NCI-H1694 (cell line): Measurements from ENCODE around the gene STAT2.
"Not testable (repeated sequence)": the region's sequence is repeated elsewhere in the genome, so short reads cannot be mapped to it uniquely, and the experiment has no call there.

ENCODE experiments used
- DNase-seq: peaks from one replicate; lab custom pipeline; 2025; lab: John Stamatoyannopoulos, UW

Gene STAT2

DNA sequence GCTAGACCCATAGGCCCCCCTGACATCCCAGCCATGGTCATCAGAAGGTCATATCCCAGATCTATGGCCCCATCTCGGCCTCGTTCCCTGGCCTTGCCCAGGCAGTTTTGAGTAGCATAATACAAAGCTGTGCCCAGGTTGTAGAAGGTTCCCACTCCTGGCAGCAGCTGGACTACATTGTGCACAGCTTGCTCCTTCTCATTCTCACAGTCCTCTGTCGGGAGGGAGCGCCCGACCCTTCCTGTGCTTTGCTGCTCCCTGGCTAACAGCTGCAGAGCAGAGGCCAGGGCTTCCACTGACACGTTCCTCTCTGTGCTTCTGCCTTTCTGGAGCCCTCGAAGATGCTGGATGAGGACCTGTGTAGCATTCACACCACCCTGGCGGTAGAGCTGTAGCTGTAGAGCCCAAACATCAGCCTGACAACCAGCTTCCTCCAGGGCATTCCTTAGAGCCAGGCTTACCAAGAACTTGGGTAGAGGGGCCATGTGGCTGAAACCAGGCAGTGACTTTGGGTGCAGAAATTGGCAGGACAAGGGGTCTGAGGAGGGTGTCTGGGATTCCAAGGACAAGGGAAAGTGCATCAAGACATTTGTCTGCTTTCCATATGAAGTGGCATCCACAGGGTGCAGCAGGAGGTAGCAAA is 1.7 kb upstream of the STAT2 start:
- no peak for DNase-seq

DNA sequence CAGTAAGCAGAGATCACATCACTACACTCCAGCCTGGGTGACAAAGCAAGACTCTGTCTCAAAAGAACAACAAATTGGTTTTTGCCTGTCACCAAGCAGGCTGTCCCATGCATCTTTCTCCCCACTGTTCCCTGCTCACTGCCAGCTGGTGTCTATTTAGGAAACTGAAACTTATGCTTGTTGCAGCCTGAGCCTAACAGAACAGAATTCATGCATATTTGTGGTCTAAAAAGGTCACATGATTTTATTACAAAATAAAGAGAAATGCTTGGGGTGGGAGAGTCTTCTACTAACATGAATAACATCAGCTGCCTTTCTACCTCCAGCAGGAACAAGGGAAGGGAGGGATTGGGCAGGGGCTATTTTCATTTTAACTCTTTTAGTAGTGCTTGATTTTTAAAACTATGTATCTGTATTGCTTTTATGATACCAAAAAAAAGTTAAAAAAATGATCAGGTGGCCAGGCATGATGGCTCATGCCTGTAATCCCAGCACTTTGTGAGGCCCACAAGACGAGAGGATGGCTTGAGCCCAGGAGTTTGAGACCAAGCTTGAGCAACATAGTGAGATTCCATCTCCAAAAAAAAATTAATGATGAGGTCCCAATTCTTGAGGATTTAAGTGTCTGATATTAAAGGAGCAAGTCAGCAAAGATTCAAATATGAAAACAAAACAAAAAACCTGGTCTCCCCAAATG is 923 bp downstream of the STAT2 start:
- no peak for DNase-seq

DNA sequence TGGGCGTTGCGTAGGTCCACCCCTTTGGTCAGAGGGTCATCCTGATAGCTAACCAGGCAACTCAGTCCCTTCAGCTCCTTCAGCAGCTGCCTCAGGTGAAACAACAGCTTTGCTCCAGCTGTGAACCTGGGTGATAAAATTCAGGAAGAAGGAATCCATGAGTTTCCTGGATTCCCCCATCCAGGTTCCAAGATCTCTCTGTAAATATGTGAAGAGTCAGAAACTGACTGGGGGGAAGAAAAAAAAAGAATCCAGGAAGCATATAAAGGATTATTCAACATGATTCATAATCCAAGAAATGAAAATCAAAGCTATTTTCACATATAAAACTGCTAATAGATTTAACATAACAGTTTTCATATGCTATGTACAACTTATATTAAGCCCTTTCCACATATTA is 8.6 kb downstream of the STAT2 start:
- DNase-seq = no peak

DNA sequence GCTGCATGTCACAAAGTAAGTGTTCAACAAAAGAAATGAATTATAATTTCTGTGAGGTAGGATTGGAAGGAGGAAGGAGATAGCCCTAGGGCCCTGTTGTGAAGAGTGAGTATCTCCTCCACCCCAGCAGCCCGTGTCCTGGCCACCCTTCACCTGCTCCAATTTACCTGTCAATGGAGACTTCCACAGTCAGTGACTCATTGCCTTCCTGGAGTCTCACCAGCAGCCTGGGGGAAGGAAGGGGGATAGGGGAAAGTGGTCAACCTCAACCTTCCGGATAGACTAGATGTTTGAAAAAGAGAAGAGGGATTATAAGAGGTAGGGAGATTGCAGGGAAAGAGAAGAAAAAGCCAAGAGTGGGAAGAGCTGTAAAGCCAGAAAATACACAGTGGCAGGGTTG is 9.2 kb downstream of the STAT2 start:
- no peak for DNase-seq

DNA sequence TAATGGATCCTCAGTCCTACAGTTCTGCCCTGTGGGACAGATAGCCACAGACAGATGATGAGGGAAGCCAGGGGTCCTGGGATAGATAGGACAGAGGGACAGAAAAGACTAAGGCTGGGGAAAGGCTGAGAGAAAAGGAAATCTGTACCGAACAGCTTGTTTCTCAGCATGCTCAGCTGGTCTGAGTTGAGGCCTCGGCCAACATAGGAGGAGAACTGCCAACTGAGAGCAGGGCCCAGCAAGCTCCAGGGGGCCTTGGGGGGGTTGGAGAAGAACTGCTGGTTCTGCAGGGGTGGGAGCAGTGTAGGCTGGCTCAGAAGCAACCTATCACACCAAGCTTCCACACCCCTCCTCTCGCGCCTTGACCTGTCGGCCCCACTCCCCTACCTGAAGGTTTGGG is 11.1 kb downstream of the STAT2 start:
- no peak for DNase-seq

DNA sequence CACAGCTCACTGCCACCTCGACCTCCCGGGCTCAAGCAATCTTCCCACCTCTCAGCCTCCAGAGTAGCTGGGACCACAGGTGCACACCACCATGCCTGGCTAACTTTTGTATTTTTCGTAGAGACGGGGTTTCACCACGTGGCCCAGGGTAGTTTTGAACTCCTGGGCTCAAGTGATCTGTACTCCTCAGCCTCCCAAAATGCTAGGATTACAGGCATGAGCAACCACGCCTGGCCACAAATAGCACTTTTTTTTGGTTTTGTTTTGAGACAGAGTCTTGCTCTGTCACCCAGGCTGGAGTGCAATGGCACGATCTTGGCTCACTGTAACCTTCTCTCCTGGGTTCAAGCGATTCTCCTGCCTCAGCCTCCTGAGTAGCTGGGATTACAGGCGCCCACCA is 12.7 kb downstream of the STAT2 start:
- not testable (repeated sequence) for DNase-seq

DNA sequence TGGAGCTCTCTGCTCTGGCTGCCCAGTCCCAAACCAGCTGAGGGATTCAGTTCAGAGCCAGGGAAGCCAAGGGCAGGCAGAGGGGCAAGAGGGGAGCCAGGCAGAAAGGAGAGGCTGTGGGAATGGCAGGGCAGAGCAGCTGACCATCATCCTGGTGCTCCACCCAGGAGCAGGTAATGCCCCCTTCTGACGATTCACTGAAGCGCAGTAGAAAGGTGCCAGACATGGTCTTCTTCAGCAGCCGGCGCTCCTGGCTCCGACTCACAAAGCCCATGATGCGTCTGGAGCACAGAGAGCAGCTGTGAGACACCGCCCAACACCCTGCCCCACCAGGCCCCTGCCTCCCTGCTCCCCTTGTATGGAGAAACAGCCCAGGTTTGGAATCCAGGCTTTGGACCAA is 13.2 kb downstream of the STAT2 start:
- DNase-seq = no peak

DNA sequence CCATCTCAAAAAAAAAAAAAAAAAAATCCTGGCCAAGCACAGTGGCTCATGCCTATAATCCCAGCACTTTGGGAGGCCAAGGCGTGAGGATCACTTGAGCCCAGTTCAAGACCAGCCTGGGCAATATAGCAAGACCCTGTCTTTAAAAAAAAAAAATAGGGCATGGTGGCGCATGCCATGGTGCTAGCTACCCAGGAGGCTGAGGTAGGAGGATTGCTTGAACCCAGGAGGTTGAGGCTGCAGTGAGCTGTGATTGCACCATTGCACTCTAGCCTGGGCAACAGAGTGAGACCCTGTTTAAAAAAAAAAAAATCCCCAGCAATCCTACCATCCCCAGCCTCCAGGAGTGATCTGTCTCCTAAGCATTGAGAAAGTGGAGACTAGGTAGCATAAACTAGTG is 17.6 kb downstream of the STAT2 start:
- DNase-seq = not testable (repeated sequence)

DNA sequence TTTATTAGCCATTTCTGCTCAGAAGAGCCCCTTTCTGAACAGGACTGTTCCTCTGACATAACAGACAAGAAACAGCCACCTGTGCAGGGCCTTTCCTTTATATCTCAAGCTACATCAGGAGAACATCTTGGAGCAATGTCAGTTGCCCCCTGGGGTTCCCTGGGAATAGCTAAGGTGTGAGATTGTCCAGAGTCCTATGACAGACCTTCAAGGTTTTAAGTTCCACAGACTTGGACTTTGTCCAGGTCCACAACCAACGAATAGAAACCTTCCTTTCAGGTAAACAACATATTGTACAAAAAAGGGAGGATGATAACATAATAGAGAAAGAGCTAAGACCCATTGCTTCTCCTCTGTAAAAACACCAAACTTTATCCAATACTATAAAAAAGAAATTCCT is 18.3 kb downstream of the STAT2 start:
- no peak for DNase-seq

DNA sequence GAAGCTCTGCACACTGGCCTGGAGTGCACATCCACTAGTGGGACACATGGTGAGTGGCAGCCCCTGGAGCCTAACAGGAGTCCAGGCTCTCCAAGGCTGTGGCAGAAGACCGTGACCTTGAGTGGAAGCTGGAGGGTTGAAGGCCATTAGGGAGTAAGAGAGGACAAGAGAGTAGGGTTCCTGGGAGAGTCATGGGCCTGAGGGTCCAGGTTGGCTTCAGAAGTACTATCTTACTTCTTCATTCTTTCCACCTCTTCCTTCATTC is 20.8 kb downstream of the STAT2 start:
- DNase-seq = no peak

DNA sequence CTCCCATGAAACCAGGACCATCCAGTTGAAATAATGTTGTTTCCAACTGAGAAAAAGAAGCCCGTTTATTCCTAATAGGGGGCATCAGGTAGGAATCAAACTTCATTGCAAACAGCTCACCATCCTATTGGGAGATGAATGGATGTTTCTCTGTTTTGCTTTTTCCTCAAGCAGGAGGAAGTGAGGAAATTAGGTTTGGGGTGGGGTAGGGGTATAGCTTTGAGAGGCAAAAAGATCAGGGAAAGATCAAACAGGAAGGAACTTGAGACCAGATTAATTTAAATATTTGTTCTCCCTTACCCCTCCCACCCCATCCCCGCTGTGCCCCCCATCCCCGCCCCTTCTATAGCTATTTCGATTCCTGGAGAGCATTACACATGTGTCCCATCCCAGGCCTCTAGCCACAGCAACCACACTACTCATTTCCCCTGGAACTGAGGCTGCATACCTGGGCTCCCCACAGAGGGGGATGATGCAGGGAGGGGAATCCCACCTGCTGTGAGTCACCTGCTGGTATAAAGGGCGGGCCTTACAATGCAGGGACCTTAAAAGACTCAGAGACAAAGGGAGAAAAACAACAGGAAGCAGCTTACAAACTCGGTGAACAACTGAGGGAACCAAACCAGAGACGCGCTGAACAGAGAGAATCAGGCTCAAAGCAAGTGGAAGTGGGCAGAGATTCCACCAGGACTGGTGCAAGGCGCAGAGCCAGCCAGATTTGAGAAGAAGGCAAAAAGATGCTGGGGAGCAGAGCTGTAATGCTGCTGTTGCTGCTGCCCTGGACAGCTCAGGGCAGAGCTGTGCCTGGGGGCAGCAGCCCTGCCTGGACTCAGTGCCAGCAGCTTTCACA is 21.4 kb downstream of the STAT2 start, which contains the start of gene IL23A:
TSS of gene IL23A (plus strand) at position 577 of the 850 bp plus-strand sequence. CDS start at position 738, 161 bp downstream.
- DNase-seq = no peak

DNA sequence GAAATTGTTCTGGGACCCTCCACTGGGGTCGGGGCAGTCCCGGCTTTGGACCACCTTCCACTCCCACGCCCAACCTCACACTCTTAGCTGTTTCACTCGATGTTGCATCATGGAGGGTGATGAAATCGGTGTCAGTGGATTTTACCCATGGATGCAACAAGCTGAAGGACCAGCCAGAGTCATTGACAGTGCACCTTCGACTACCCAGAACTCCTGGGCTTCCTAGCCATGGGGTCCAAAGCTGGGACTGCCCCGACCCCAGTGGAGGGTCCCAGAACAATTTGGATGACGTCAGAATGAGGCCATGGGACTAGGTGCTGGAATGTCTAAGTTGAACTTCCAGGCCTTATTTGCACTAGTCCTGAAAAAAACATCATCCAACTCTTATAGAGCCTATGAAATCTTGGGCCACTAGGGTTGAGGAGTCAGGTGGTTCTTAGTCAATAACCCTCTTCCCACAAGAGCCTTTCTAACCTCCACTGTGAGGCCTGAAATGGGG is 22.1 kb downstream of the STAT2 start:
- DNase-seq = no peak

DNA sequence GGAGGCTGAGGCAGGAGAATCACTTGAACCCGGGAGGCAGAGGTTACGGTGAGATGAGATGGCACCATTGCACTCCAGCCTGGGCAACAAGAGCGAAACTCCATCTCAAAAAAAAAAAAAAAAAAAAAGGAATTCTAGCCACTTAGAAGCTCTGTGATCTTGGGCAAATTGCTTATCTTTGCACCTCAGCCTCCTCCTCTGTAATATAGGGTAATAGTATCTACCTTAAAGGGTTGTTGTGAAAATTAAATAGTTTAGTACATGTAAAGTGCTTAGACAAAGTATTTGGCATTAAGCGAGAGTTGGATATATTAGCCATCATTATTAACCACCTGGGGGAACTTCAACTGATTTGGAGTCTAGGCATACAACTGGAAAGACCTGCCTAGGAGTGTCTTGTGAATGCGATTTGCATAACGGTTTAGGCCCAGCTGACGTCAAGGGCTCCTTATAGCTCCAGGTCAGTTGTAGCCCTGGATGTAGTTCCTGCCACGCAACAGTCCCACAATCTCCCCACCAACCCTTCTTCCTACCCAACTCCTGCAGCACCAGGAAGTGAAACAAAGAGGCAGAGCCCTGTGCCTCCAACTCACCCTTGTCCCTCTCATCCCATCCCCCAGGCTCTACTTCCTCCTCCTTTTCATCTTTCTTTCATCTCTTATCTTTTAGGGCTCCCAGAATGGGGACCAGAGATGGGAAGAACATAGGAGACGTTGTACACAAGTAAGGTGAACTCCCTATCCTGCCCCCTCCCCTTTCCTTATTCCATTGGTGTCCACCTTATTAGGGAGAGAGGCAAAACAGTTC is 23.3 kb downstream of the STAT2 start:
- DNase-seq = no peak

DNA sequence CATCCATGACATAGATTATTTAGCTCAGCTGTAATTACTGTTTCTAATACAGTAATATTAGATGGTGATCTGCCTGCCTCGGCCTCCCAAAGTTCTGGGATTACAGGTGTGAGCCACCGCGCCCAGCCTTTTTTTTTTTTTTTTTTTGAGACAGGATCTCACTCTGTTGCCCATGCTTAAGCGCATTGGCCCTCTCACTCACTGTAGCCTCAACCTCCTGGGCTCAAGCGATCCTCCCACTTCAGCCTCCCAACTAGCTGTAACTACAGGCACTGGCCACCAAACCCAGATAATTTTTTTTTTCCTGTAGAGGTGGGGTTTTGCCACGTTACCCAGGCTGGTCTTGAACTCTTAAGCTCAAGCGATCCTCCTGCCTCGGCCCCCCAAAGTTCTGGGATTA is 24.4 kb downstream of the STAT2 start:
- not testable (repeated sequence) for DNase-seq

DNA sequence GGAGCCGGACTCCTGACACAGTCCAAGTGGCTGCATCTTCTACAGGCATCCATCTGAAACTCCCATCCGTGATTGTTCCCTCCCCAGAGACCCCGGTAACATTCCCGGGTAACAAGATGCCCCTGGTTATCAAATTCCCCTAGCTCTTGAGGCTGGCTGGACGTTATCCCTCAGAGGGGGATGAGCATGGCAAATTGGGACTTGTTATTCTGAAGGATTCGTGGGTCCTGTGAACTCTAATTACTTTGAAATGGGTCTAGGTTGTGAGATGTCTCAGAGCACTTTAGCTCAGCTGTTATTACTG is 25.5 kb downstream of the STAT2 start:
- no peak for DNase-seq

DNA sequence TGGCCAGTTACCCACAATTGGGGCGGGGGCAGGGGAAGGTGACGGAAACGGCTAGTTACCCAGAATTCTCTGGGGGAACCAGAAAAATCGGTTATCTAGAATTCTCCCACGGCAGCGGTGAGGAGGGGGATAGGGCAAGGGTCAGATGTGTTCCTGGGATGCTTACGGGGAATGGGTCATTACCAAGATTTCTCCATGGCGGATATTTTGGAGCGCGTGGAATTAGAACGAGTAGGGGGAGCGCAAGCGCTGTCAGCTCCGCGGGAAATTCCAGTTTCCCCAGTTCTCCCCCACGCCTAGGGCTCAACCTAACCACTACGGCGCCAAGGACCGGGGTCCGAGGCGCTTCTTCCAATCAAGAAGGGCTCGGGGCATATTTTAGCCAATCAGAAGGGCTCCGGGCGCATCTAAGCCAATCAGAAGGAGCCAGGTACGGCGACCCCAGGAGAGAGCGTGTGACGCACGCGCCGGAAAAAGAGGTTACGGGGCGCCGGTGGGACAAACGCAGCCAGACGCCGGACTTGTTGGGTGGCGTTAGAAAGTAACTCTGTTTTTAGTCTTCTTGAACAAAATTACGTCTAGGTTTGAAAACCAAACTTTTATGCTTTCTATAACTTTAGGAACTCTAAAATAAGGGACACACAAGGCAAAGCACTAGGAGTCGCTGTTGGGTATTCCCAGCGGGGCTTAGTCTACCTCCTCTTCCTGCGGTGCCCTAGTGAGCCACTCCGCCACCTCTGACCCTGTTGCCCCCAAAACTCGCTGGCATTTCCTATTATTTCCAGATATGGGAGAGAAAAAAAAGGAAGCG is 26.0 kb downstream of the STAT2 start, which contains the start of gene PAN2:
TSS of gene PAN2 (minus strand) at position 322 of the 811 bp plus-strand sequence. CDS start 906 bp downstream, outside the sequence.
- peak; percentile 90 for DNase-seq

DNA sequence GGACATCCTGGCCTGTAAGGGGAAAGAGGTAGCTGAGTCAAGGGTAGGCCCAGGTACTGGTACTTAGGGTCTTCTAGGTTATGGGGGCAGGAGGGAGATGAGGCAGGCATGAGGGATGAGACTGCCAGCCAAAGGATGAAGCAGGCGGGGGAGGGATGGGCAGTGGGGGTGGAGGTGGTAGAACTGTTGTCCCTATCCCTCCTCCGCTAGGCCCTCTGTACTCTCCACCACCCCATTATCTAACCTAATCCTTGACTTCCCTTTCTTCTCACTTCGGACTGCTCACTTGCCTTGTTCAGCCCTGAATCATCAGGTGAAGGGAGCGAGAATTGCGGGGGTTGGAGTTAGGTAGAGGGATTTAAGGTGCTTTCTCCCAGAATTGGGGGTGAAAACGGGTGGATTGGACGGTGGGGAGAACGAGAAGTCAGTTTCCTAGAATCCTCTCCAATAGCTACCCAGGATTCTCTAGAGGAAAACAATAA is 26.7 kb downstream of the STAT2 start:
- DNase-seq = no peak

DNA sequence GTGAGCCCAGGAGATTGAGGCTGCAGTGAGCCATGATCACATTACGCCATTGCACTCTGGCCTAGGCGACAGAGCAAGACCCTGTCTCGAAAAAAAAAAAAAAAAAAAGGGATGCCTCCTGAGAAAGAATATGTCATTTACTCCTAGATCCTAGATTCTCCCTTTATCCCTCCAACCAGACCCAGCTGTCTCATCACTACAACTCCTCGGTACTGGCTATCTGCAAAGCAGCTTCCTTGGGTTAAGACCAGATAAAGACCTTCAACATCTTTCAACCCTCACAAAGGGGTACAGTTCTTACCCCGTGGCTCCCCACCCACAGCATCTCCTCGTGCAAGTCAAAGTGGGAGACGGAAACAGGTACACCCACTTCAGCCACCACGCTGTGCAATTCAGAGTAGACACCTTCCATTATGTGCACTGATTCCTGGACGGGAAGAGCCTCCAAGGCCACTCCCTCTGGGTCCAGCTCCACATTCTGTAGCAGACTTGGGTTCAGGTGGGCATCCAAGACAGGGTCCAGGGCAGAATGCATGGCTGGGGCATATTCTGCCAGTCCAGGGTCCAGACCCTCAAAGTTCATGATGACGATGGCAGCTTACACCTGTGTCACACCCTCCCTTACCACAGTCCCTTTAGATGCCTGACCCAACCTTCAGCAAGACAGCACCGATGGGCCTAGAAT is 27.3 kb downstream of the STAT2 start:
- no peak for DNase-seq

DNA sequence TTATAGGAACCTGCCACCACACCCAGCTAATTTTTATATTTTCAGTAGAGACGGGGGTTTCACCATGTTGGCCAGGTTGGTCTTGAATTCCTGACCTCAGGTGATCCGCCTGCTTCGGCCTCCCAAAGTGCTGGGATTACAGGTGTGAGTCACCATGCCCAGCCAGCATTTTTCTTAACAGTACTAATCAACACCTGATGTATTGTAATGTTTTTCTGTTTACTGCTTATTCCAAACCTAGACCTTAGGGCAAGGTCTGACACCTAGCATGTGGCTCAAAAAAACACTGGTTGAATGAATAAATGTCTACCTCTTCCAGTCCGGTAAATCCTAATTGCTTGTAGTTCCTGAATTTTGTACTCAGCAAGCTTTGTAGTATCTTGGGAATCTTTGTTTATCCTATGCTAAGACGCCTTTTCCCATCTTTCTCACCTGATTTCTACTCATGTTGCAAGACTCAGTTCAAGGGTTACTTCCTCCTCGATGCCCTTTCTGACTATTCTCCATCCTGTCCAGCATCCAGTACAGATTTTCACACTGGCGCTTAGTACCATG is 28.9 kb downstream of the STAT2 start:
- no peak for DNase-seq

DNA sequence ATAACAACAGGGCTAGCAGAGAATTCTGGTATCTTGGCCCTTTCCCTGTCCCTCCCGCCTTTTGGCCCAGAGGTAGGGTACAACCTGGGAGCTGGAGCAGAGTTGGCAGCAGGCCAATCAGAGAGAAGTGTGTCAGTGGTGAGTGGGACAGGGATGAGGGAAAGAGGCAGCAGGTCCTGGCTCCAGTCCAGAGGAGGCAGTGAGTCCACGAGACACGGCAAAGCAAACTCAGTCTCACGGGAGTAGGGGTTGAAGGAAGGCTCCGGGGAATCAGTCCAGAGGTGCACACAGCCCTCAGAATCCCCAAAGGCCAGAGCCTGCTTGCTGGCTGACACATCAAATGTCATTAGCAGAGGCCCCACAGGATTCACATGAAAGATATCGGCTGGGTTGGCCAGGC is 33.4 kb downstream of the STAT2 start:
- no peak for DNase-seq
